HG02970 (cell line): ENCODE results near the gene DCAF12.
"Not testable (repeated sequence)": the region's sequence is repeated elsewhere in the genome, so short reads cannot be mapped to it uniquely, and the experiment has no call there.

Source experiments
- ATAC-seq: cut with Tn5 transposase; IDR thresholded peaks from one replicate; pipeline ENCODE4 v1.9.1; 2021; ENCODE audit warnings: mild to moderate bottlenecking, moderate library complexity, moderate number of reproducible peaks; ENCODE audit not compliant: unreplicated experiment, low FRiP score

The DCAF12 gene

GRCh38 chr9:34072868-34073590 lies 53.5 kb downstream of the DCAF12 start:
- no peak for ATAC-seq

- no peak for ATAC-seq
These were observed 54.1 kb downstream of the DCAF12 start for GRCh38 chr9:34072410-34072809.

GRCh38 chr9:34070606-34071324 lies 55.7 kb downstream of the DCAF12 start:
- no peak for ATAC-seq

DNA sequence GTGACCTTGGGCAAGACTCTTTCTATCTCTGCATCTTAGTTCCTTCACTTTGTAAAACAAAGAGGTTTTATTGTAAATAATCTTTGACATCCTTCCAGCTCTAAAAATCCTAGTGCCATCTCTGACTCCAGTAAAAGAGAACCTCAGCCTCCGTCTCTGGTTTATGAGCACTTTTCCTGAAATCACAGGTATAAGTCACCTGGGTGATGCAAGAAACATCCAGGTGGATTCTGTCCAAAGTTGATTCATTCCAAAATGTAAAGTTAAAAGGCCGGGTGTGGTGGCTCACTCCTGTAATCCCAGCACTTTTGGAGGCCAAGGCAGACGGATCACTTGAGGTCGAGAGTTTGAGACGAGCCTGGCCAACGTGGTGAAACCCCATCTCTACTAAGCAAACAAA lies 56.7 kb downstream of the DCAF12 start:
- ATAC-seq, result no peak

- no peak for ATAC-seq
These were observed 61.0 kb downstream of the DCAF12 start for GRCh38 chr9:34065541-34065940.

DNA sequence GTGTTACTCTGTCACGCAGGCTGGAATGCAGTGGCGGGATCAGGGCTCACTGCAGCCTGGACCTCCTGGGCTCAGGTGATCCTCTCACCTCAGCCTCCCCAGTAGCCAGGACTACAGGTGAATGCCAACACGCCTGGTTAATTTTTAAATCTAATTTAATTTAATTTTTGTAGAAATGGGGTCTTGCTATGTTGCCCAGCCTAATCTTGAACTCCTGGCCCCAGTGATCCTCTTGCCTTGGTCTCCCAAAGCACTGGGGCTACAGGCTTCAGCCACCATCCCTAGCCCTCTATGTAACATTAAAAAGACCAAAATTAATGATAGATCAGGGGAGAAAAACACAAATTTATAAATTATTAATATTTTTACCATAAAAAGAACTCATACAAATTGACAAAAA lies 66.5 kb downstream of the DCAF12 start:
- ATAC-seq, result no peak

- no peak for ATAC-seq
These were observed 67.2 kb downstream of the DCAF12 start for GRCh38 chr9:34059281-34059680.

GRCh38 chr9:34049630-34050384 lies 76.7 kb downstream of the DCAF12 start:
- no peak for ATAC-seq

GRCh38 chr9:34048727-34049629 lies 77.5 kb downstream of the DCAF12 start, which contains the start of gene UBAP2:
UBAP2 (minus strand) TSS chr9:34048887; CDS start chr9:34017148, 31,739 bp downstream.
- ATAC-seq, result peak; percentile 84

DNA sequence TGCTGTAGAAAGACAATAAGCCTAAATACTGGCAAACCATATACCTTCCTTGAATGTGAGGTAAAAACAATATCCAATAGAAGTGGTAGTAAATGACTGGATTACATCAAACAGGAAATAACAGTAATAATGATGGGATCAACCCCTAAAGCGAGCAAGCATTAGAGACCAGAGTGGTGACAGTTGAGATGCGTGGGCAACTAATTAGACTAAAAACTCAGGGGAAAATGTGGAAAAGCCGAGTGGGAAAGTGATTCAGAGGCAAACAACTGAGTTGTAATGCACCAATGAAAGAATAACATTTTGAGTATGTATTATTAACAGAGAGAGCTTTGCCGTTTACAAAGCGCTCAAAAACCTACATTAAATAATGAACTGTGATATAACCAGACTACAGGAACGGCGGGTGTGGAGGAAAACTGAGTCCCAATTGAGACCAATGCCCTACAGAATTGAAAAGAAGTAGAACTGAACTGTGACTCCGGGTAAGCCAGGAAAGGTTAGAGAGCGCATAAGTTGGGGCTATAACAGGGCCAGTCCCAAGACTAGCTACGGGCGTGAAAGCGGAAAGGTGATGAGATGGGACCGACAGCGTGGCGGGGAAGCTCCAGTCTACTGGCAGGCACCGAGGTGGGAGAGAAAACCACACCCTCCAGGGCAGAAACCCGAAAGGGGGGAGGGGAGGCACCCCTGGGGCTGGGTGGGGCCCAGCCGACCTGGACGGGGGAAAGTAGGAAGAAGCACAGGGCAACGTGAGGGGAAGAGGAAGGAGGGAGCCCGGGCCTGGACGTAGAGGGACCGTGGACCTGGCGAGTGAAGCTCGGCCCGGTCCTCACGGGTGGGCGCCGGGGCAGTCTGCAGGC lies 78.4 kb downstream of the DCAF12 start:
- ATAC-seq, result peak; percentile 38

GRCh38 chr9:34046784-34047379 lies 79.6 kb downstream of the DCAF12 start:
- no peak for ATAC-seq

GRCh38 chr9:34045903-34046302 lies 80.6 kb downstream of the DCAF12 start:
- ATAC-seq, result no peak

DNA sequence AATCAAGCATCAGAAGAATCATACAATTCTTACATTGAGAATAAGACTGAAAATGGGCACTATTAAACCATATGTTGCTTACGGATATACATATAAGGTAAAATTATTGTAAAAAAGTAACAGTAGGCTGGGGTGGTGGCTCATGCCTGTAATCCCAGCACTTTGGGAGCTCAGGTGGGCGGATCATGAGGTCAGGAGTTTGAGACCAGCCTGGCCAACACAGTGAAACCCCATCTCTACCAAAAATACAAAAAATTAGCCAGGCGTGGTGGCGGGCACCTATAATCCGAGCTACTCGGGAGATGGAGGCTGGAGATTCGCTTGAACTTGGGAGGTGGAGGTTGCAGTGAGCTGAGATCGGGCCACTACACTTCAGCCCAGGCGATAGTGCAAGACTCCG lies 84.4 kb downstream of the DCAF12 start:
- not testable (repeated sequence) for ATAC-seq

DNA sequence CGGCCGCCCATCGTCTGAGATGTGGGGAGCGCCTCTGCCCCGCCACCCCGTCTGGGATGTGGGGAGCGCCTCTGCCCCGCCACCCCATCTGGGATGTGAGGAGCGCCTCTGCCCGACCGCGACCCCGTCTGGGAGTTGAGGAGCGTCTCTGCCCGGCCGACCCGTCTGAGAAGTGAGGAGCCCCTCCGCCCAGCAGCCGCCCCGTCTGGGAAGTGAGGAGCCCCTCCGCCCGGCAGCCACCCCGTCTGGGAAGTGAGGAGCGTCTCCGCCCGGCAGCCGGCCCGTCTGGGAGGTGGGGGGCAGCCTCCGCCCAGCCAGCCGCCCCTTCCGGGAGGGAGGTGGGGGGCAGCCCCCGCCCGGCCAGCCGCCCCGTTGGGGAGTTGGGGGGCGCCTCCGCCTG lies 87.6 kb downstream of the DCAF12 start:
- not testable (repeated sequence) for ATAC-seq

DNA sequence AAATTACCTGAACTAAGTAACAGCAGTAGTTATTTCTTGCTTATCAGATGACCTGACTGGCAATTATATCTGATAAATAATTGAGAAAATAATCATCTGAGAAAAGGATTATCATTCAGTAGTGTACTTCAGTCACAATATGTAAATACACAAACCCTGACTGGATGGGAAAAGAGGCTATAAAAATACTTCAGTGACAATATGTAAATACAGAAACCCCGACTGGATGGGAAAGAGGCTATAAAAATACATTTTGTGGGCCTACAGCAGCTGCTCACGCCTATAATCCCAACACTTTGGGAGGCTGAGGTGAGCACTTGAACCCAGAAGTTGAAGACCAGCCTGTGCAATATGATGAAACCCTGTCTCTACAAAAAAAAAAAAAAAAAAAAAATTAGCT lies 88.9 kb downstream of the DCAF12 start:
- no peak for ATAC-seq

DNA sequence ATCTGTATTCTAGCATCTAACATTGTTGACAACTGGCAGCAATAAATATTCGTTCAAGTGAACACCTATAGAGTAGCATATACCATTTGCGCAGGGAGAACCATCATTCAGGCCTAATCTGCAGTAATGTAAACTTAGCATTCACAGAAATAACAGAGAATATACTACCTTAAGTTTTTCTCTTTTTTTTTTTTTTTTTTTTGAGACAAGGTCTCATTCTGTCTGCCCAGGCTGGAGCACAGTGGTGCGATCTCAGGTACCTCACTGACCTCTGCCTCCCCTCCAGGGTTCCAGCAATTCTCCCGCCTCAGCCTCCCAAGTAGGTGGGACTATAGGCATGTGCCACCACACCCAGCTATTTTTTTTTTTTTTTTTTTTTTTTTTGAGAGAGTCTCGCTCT lies 89.9 kb downstream of the DCAF12 start:
- ATAC-seq, result no peak
